Kidney (tissue), 14 donors: Measurements from ENCODE around the gene BRI3BP. TPM values are rescaled to one million over a fixed set of nuclear protein-coding genes. Genes with fewer than 3 reads are reported as not detected.

Experiments used
- DNase-seq, 5 donors: peaks; one replicate each; pipeline ENCODE4 v3.0.0-alpha.2; 2013 to 2020
- FAIRE-seq: peaks from 2 replicates; lab custom pipeline; 2012; peaks lifted over from hg19 to GRCh38; lab: Jason Lieb, UNC
- H3K27ac ChIP-seq, 2 donors: one replicate each; pipeline ENCODE4 v1.7.0; 2013; ENCODE audit warnings: low read depth in 2 of 2, low read length in 2 of 2, inconsistent platforms in 1 of 2
- H3K27me3 ChIP-seq: one replicate; pipeline ENCODE4 v1.7.1; 2013; ENCODE audit warnings: low read length, inconsistent platforms; ENCODE audit not compliant: control insufficient read depth, insufficient read depth
- H3K36me3 ChIP-seq, 3 donors: one replicate each; pipeline versions ENCODE4 v1.7.0 to v1.7.1; 2013; ENCODE audit warnings: low read length in 3 of 3, control low read depth in 1 of 3, inconsistent platforms in 1 of 3; ENCODE audit not compliant: insufficient read depth in 3 of 3, control insufficient read depth in 2 of 3
- H3K4me1 ChIP-seq, 3 donors: one replicate each; pipeline versions ENCODE4 v1.7.0 to v1.7.1; 2013; ENCODE audit warnings: low read length in 3 of 3, inconsistent platforms in 1 of 3, low read depth in 1 of 3; ENCODE audit not compliant: control insufficient read depth in 2 of 3, insufficient read depth in 2 of 3
- H3K4me3 ChIP-seq, 3 donors: one replicate each; pipeline versions ENCODE4 v1.7.0 to v1.8.1; 2013; ENCODE audit warnings: low read length in 3 of 3, control low read depth in 1 of 3, inconsistent platforms in 1 of 3
- H3K9ac ChIP-seq, 3 donors: one replicate each; pipeline versions ENCODE4 v1.7.0 to v1.7.1; 2013; ENCODE audit warnings: low read length in 3 of 3, control low read depth in 1 of 3, inconsistent platforms in 1 of 3
- H3K9me3 ChIP-seq, 3 donors: one replicate each; pipeline versions ENCODE4 v1.7.0 to v1.7.1; 2013; ENCODE audit warnings: low read length in 3 of 3, control low read depth in 1 of 3, inconsistent platforms in 1 of 3; ENCODE audit not compliant: control insufficient read depth in 2 of 3, insufficient read depth in 1 of 3
- CTCF ChIP-seq: IDR thresholded peaks from 3 replicates; pipeline ENCODE4 v1.5.1; 2012; ENCODE audit warnings: mild to moderate bottlenecking, moderate library complexity, borderline replicate concordance; ENCODE audit not compliant: insufficient read depth; ENCODE audit errors: extremely low read depth
- intact Hi-C: fragments of 100-400 bp; cut with DNase I; formaldehyde crosslinking; loops from one replicate; pipeline ENCODE4 v1.11.1; 2022
- polyA plus RNA-seq: library from polyadenylated mRNA; stranded (reverse); fragments of 350-450 nt; fragmentation: Illumina TruSeq; extraction: RNeasy Lipid Tissue Mini Kit (QIAGEN cat#74804); gene quantifications from one replicate; pipeline ENCODE4 v1.2.3, GENCODE V29; 2014; ENCODE audit warnings: low read depth, low replicate concordance; ENCODE audit not compliant: insufficient read depth
- total RNA-seq: library from RNA; stranded (reverse); fragmentation: NEBNext Ultra II Directional; extraction: Animal tissue kit (Norgen Biotek cat#: 25700); gene quantifications from one replicate; pipeline ENCODE4 v1.2.1, GENCODE V29; 2021
- donor health status: control.
- donor health status: control.
- donor health status: control.
- donor health status: control.
- donor health status: control.
- donor health status: DM: yes; HTN: yes; CAD: no.
- donor health status: Normal renal cell carcinoma (clear cell type).

The BRI3BP gene
- total and polyA plus RNA-seq, 2 donors from 2014 or later = 6.8 to 8.8 TPM

GRCh38 chr12:125069616-125070015, 76.2 kb downstream of the BRI3BP start:
- DNase-seq (no peak), FAIRE-seq (no peak)
- no peaks in the 10 kb centered on the region for H3K9me3 ChIP-seq
- no peak overlapping the region for H3K27ac ChIP-seq
- intact Hi-C loops = no loop called here
- TF ChIP-seq CTCF = no peak
- no peaks in the 10 kb centered on the region for H3K36me3 ChIP-seq
- H3K4me1 ChIP-seq = peaks cover 0 to 8% (median 0%) of the 10 kb centered on the region in 3 donors
- H3K4me3 ChIP-seq = no peak overlapping the region
- H3K9ac ChIP-seq = no peak overlapping the region
- no peaks in the 10 kb centered on the region for H3K27me3 ChIP-seq

- Histone ChIP-seq H3K36me3 (no peaks in the 10 kb centered on the region), H3K4me3 (no peak overlapping the region), H3K27me3 (no peaks in the 10 kb centered on the region), H3K4me1 (peaks cover 0 to 8% (median 0%) of the 10 kb centered on the region in 3 donors), H3K9ac (no peak overlapping the region), H3K9me3 (no peaks in the 10 kb centered on the region), H3K27ac (no peak overlapping the region)
- peak in 3 of 5 donors; percentile 17 to 50 (median 26) for DNase-seq
- intact Hi-C loops = no loop called here
- no peak for TF ChIP-seq CTCF
- no peak for FAIRE-seq
These were observed 76.7 kb downstream of the BRI3BP start for GRCh38 chr12:125070112-125070511.

DNA sequence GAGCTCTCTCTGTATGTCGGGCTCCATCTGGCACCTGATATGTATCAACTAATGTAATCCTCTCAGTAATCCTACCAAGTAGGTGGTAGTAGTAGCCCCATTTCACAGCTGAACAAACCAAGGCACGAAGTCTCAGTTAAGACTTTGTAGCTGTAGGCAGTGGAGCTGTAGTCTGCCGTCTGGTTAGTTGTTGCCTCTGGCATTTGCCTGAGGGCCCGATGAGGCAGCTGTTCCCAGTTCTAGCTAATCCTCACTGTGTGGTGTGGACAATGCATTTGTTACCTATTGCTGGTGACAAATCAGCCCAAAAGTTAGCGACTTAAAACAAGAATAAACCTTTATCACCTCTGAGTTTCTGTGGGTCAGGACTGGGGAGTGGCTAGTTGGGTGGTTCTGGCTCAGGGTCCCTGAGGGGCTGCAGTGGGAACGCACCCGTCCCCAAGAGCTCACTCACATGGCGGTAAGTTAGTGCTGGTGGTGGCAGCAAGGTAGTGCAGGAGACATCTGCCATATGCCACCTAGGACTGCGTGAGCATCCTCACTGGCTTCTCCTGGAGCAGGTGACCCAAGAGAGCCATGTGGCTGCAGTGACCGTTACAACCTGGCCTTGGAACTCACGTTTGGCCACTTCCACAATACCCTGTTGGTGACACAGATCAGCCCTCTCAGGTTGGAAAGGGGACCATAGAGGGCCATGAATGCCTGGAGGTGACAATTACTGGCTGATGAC, 77.4 kb downstream of the BRI3BP start:
- DNase-seq (no peak), FAIRE-seq (no peak)
- intact Hi-C loops = no loop called here

More for the DNA sequence above, 77.4 kb downstream of the BRI3BP start:
- Histone ChIP-seq H3K9ac (no peak overlapping the region), H3K27me3 (no peaks in the 10 kb centered on the region), H3K36me3 (no peaks in the 10 kb centered on the region), H3K4me3 (no peak overlapping the region), H3K9me3 (no peaks in the 10 kb centered on the region), H3K27ac (no peak overlapping the region), H3K4me1 (peaks cover 0 to 5% (median 0%) of the 10 kb centered on the region in 3 donors)
- no peak for TF ChIP-seq CTCF
